SK-N-SH (cell line): ENCODE results near the gene SBF2. TPM values are rescaled to one million over a fixed set of nuclear protein-coding genes. Genes with fewer than 3 reads are reported as not detected.

Source experiments
- CTCF ChIA-PET: fragments of 300-600, 350-600 bp; formaldehyde crosslinking; extraction: SDS; loops from one replicate; lab custom pipeline; 2021; lab: Yijun Ruan, JAX
- POLR2A ChIA-PET: fragments of 350-600 bp; sonication (Branson Sonifier 250); formaldehyde crosslinking; extraction: SDS; loops from one replicate; lab custom pipeline; 2020; ENCODE audit warnings: antibody characterized with exemption, inconsistent platforms; lab: Yijun Ruan, JAX
- DNase-seq: peaks from one replicate; pipeline ENCODE4 v3.0.0; 2012
- H2AFZ ChIP-seq: fragments of 200-600 bp; sonication (generic); 2 replicates; pipeline ENCODE4 v1.8.1; 2016; ENCODE audit warnings: antibody characterized with exemption, mild to moderate bottlenecking, low read depth
- H3F3A ChIP-seq: fragments of 200-600 bp; sonication (generic); replicated peaks from 2 replicates; pipeline ENCODE3; 2016; ENCODE audit warnings: antibody characterized with exemption, mild to moderate bottlenecking; ENCODE audit not compliant: insufficient read depth
- H3K27ac ChIP-seq, 2 experiments: fragments of 200-500 bp in 1 of 2; fragments of 200-600 bp in 1 of 2; sonication (Bioruptor generic) in 1 of 2; sonication (generic), shearing (Covaris generic) in 1 of 2; 2 replicates each; pipeline versions ENCODE4 v1.5.1 to v1.6.1; 2014 to 2016; ENCODE audit warnings: low read depth in 2 of 2, inconsistent platforms in 1 of 2, low read length in 1 of 2, mild to moderate bottlenecking in 1 of 2, mixed read lengths in 1 of 2
- H3K27me3 ChIP-seq: fragments of 200-600 bp; sonication (generic), shearing (Covaris generic); 2 replicates; pipeline ENCODE4 v1.6.1; 2016; ENCODE audit warnings: mixed run types; ENCODE audit not compliant: insufficient read depth
- H3K36me3 ChIP-seq, 2 experiments: fragments of 200-500 bp in 1 of 2; fragments of 200-600 bp in 1 of 2; sonication (Bioruptor generic) in 1 of 2; sonication (generic) in 1 of 2; replicated peaks in 1 of 2; 2 replicates each; pipeline versions ENCODE3 to v1.5.1; 2014 to 2016; ENCODE audit warnings: low read length in 1 of 2, mild to moderate bottlenecking in 1 of 2; ENCODE audit not compliant: insufficient read depth in 2 of 2, control insufficient read depth in 1 of 2
- H3K4me1 ChIP-seq, 2 experiments: fragments of 200-500 bp in 1 of 2; fragments of 200-600 bp in 1 of 2; sonication (Bioruptor generic) in 1 of 2; sonication (generic), shearing (Covaris generic) in 1 of 2; 2 replicates each; pipeline versions ENCODE4 v1.5.1 to v1.6.1; 2014 to 2016; ENCODE audit warnings: low read depth in 1 of 2, low read length in 1 of 2, mixed run types in 1 of 2; ENCODE audit not compliant: insufficient read depth in 2 of 2, control insufficient read depth in 1 of 2
- H3K4me2 ChIP-seq: fragments of 200-600 bp; sonication (generic), shearing (Covaris generic); 2 replicates; pipeline ENCODE4 v1.6.1; 2017; ENCODE audit warnings: mixed run types
- H3K4me3 ChIP-seq, 2 experiments: fragments of 200-500 bp in 1 of 2; fragments of 200-600 bp in 1 of 2; sonication (Bioruptor generic) in 1 of 2; sonication (generic), shearing (Covaris generic) in 1 of 2; 2 replicates each; pipeline versions ENCODE4 v1.5.1 to v1.8.1; 2014 to 2016; ENCODE audit warnings: low read depth in 2 of 2, inconsistent platforms in 1 of 2, low read length in 1 of 2, mild to moderate bottlenecking in 1 of 2, mixed read lengths in 1 of 2, moderate library complexity in 1 of 2
- H3K79me2 ChIP-seq: fragments of 200-600 bp; sonication (generic); 2 replicates; pipeline ENCODE4 v1.8.1; 2017; ENCODE audit warnings: mild to moderate bottlenecking; ENCODE audit not compliant: insufficient read depth
- H3K9ac ChIP-seq: fragments of 200-600 bp; sonication (generic); 2 replicates; pipeline ENCODE4 v1.6.1; 2017; ENCODE audit warnings: mixed run types
- H3K9me2 ChIP-seq: fragments of 200-600 bp; sonication (generic); 2 replicates; pipeline ENCODE4 v1.6.1; 2017; ENCODE audit warnings: mixed run types
- H3K9me3 ChIP-seq: fragments of 200-600 bp; sonication (generic); 2 replicates; pipeline ENCODE4 v1.6.1; 2017; ENCODE audit warnings: mixed run types, mild to moderate bottlenecking, moderate library complexity
- H4K20me1 ChIP-seq: fragments of 200-600 bp; sonication (generic); 2 replicates; pipeline ENCODE4 v1.6.1; 2017; ENCODE audit warnings: mild to moderate bottlenecking, mixed run types; ENCODE audit not compliant: insufficient read depth
- ELF1 ChIP-seq: IDR thresholded peaks from 2 replicates; pipeline ENCODE4 v1.4.0; 2012
- EZH2phosphoT487 ChIP-seq: fragments of 200-600 bp; sonication (generic); IDR thresholded peaks from 2 replicates; pipeline ENCODE4 v1.6.1; 2017; ENCODE audit warnings: low read depth, mixed run types, mild to moderate bottlenecking, antibody characterized with exemption, moderate library complexity, borderline replicate concordance
- FOXJ3 ChIP-seq: sonication (generic); formaldehyde crosslinking; IDR thresholded peaks from 2 replicates; pipeline ENCODE4 v1.5.1; 2020; ENCODE audit warnings: mild to moderate bottlenecking, missing genetic modification reagents
- FOXM1 ChIP-seq: IDR thresholded peaks from 2 replicates; pipeline ENCODE4 v1.4.0; 2012; ENCODE audit warnings: low read depth, mild to moderate bottlenecking
- NRF1 ChIP-seq: IDR thresholded peaks from 2 replicates; pipeline ENCODE4 v1.6.1; 2012; ENCODE audit warnings: low read depth, mild to moderate bottlenecking, low read length
- RCOR1 ChIP-seq: fragments of 150-350 bp; IDR thresholded peaks from 2 replicates; pipeline ENCODE4 v1.6.1; 2017; ENCODE audit warnings: antibody characterized with exemption, low read length
- TAF1 ChIP-seq: IDR thresholded peaks from 2 replicates; pipeline ENCODE4 v1.6.1; 2012; ENCODE audit warnings: low read depth, mild to moderate bottlenecking, low read length, moderate library complexity, borderline replicate concordance
- TEAD4 ChIP-seq: IDR thresholded peaks from 2 replicates; pipeline ENCODE4 v1.4.0; 2012; ENCODE audit warnings: mild to moderate bottlenecking, borderline replicate concordance; ENCODE audit not compliant: insufficient read depth
- YY1 ChIP-seq: IDR thresholded peaks from 2 replicates; pipeline ENCODE4 v1.4.0; 2012; ENCODE audit warnings: low read depth, mild to moderate bottlenecking
- WGBS: methylation state at CpG from one replicate; pipeline ENCODE4 v1.1.6; 2017; ENCODE audit warnings: low lambda C conversion rate; 5-methylcytosine and 5-hydroxymethylcytosine counted together
- polyA plus RNA-seq, 3 experiments: library from polyadenylated mRNA; depleted of rRNA; stranded (reverse); fragments of >200 nt; gene quantifications; 2 replicates each; pipeline ENCODE4 v1.2.3, GENCODE V29; 2012
- TF ChIP-seq, protein P1 (sequence below): IDR thresholded peaks from 2 replicates; pipeline ENCODE4 v1.4.0; 2012; ENCODE audit warnings: low read depth, borderline replicate concordance
- TF ChIP-seq, protein P2 (sequence below): IDR thresholded peaks from 2 replicates; pipeline ENCODE4; 2012
- TF ChIP-seq, protein P3 (sequence below): fragments of 150-350 bp; IDR thresholded peaks from 2 replicates; pipeline ENCODE4 v1.6.1; 2017; ENCODE audit warnings: antibody characterized with exemption, low read length, low read depth, borderline replicate concordance

SBF2 gene
- polyA plus RNA-seq, 1 of the 3 experiments (the other 2 are of a cell fraction): 23.0 TPM

DNA sequence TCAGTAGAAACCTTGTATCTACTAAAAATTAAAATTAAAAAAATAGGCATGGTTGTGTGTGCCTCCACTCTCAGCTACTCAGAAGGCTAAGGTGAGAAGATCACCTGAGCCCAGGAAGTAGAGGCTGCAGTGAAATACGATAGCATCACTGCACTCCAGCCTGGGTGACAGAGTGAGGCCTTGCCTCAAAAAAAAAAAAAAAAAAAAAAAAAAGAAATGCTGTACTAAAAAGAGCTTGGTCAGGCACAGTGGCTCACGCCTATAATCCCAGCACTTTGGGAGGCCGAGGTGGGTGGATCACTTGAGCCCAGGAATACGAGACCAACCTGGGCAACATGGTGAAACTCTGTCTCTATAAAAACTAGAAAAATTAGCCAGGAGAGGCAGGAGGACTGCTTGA, 36.5 kb downstream of the SBF2 start:
- Histone ChIP-seq H3K27me3 (no peaks in the 10 kb centered on the region), H3K9ac (no peak overlapping the region), H3K9me2 (no peaks in the 10 kb centered on the region), H3K79me2 (peaks cover 88% of the 10 kb centered on the region), H3K4me3 (no peak overlapping the region), H2AFZ (no peak overlapping the region), H4K20me1 (peaks cover 19% of the 10 kb centered on the region), H3K9me3 (no peaks in the 10 kb centered on the region), H3K36me3 (no peaks in the 10 kb centered on the region), H3F3A (peaks cover 7% of the 10 kb centered on the region), H3K27ac (no peak overlapping the region), H3K4me2 (no peak overlapping the region), H3K4me1 (peaks cover 2 to 13% of the 10 kb centered on the region in 2 experiments)
- TF ChIP-seq, protein P1, sequence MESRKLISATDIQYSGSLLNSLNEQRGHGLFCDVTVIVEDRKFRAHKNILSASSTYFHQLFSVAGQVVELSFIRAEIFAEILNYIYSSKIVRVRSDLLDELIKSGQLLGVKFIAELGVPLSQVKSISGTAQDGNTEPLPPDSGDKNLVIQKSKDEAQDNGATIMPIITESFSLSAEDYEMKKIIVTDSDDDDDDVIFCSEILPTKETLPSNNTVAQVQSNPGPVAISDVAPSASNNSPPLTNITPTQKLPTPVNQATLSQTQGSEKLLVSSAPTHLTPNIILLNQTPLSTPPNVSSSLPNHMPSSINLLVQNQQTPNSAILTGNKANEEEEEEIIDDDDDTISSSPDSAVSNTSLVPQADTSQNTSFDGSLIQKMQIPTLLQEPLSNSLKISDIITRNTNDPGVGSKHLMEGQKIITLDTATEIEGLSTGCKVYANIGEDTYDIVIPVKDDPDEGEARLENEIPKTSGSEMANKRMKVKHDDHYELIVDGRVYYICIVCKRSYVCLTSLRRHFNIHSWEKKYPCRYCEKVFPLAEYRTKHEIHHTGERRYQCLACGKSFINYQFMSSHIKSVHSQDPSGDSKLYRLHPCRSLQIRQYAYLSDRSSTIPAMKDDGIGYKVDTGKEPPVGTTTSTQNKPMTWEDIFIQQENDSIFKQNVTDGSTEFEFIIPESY: no peak
- no peak for TF ChIP-seq YY1
- TF ChIP-seq FOXM1: no peak
- no peak for TF ChIP-seq RCOR1
- TF ChIP-seq, protein P2, sequence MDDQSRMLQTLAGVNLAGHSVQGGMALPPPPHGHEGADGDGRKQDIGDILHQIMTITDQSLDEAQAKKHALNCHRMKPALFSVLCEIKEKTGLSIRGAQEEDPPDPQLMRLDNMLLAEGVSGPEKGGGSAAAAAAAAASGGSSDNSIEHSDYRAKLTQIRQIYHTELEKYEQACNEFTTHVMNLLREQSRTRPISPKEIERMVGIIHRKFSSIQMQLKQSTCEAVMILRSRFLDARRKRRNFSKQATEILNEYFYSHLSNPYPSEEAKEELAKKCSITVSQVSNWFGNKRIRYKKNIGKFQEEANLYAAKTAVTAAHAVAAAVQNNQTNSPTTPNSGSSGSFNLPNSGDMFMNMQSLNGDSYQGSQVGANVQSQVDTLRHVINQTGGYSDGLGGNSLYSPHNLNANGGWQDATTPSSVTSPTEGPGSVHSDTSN: no peak
- no peak for TF ChIP-seq FOXJ3 (CRISPR knock-in tag)
- no peak for TF ChIP-seq ELF1
- TF ChIP-seq TEAD4: no peak
- TF ChIP-seq TAF1: no peak
- TF ChIP-seq, protein P3, sequence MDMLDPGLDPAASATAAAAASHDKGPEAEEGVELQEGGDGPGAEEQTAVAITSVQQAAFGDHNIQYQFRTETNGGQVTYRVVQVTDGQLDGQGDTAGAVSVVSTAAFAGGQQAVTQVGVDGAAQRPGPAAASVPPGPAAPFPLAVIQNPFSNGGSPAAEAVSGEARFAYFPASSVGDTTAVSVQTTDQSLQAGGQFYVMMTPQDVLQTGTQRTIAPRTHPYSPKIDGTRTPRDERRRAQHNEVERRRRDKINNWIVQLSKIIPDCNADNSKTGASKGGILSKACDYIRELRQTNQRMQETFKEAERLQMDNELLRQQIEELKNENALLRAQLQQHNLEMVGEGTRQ: no peak
- TF ChIP-seq EZH2phosphoT487: no peak
- TF ChIP-seq NRF1: no peak
- 97% methylated on average over 4 of the region's 4 CpGs for WGBS
- POLR2A ChIA-PET: no interaction called here
- CTCF ChIA-PET: interaction anchor here (1.0 to 1.1 kb wide), 2 partner anchors 46 to 50 kb away, joined by 3 read pairs; no protein-coding TSS in a partner anchor
- DNase-seq: no peak
